Astrocyte (in vitro differentiated cells and primary cell): ENCODE measurements around the gene RTN1.

Experiments
- EZH2 ChIP-seq: IDR thresholded peaks from 2 replicates; pipeline ENCODE4 v1.6.1; 2012; ENCODE audit warnings: mild to moderate bottlenecking, low read length, inconsistent platforms; ENCODE audit not compliant: insufficient read depth
- TF ChIP-seq, protein P1 (sequence below): IDR thresholded peaks from 2 replicates; pipeline ENCODE4 v1.5.1; 2011; ENCODE audit warnings: low read depth, mild to moderate bottlenecking, inconsistent platforms, low read length, moderate library complexity; ENCODE audit not compliant: insufficient read depth

DNA sequence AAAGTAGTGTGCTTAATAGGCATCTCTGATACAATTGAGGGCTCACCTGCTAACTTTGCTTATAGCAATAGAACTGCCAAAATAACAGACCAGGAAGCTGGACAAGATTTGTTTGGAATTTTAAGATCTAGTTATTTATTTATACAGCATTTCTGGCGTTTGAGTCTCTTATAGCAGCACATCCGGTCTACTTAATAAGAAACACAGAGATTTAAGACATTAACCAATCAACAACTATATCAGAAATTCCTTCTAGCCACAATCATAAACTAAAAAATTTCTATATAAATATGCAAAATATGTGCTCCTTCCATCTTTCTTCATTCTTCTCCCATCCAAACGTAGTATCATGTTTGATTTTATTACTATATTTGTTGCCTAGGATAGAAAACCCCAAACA lies 2.6 kb downstream of the RTN1 start:
- TF ChIP-seq, protein P1, sequence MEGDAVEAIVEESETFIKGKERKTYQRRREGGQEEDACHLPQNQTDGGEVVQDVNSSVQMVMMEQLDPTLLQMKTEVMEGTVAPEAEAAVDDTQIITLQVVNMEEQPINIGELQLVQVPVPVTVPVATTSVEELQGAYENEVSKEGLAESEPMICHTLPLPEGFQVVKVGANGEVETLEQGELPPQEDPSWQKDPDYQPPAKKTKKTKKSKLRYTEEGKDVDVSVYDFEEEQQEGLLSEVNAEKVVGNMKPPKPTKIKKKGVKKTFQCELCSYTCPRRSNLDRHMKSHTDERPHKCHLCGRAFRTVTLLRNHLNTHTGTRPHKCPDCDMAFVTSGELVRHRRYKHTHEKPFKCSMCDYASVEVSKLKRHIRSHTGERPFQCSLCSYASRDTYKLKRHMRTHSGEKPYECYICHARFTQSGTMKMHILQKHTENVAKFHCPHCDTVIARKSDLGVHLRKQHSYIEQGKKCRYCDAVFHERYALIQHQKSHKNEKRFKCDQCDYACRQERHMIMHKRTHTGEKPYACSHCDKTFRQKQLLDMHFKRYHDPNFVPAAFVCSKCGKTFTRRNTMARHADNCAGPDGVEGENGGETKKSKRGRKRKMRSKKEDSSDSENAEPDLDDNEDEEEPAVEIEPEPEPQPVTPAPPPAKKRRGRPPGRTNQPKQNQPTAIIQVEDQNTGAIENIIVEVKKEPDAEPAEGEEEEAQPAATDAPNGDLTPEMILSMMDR = no peak
- no peak for TF ChIP-seq EZH2
